8988T (cell line): Measurements from ENCODE around the gene SFTPB.
"Not testable (repeated sequence)": the region's sequence is repeated elsewhere in the genome, so short reads cannot be mapped to it uniquely, and the experiment has no call there.

Experiments
- DNase-seq: peaks from one replicate; pipeline ENCODE4 v3.0.0; 2011

The SFTPB gene

GRCh38 chr2:85668009-85668856, at the start of gene SFTPB:
SFTPB (minus strand) TSS chr2:85668199; CDS start chr2:85668183, 16 bp downstream.
- no peak for DNase-seq

- DNase-seq: no peak
Observed at GRCh38 chr2:85717308-85718008, 49.5 kb upstream of the SFTPB start.

- no peak for DNase-seq
Observed at GRCh38 chr2:85716346-85716914, 48.4 kb upstream of the SFTPB start.

- DNase-seq: no peak
Observed at GRCh38 chr2:85714841-85715240, 46.8 kb upstream of the SFTPB start.

GRCh38 chr2:85714421-85714820, 46.4 kb upstream of the SFTPB start:
- not testable (repeated sequence) for DNase-seq

GRCh38 chr2:85713836-85714235, 45.8 kb upstream of the SFTPB start:
- no peak for DNase-seq

- DNase-seq: no peak
Observed at GRCh38 chr2:85712849-85713612, 45.0 kb upstream of the SFTPB start.

GRCh38 chr2:85712336-85712735, 44.3 kb upstream of the SFTPB start:
- DNase-seq: no peak

- DNase-seq: no peak
Observed at GRCh38 chr2:85711578-85712060, 43.6 kb upstream of the SFTPB start.

- no peak for DNase-seq
Observed at GRCh38 chr2:85710687-85711577, 42.9 kb upstream of the SFTPB start.

GRCh38 chr2:85709401-85709811, 41.4 kb upstream of the SFTPB start:
- no peak for DNase-seq

GRCh38 chr2:85708641-85709040, 40.6 kb upstream of the SFTPB start:
- DNase-seq: no peak

GRCh38 chr2:85707304-85707703, 39.3 kb upstream of the SFTPB start:
- peak; percentile 50 for DNase-seq

GRCh38 chr2:85706599-85707296, 38.7 kb upstream of the SFTPB start:
- no peak for DNase-seq

- no peak for DNase-seq
Observed at GRCh38 chr2:85706063-85706462, 38.1 kb upstream of the SFTPB start.

GRCh38 chr2:85705680-85706039, 37.7 kb upstream of the SFTPB start:
- DNase-seq: no peak

GRCh38 chr2:85704800-85705679, 37.0 kb upstream of the SFTPB start:
- DNase-seq: no peak

GRCh38 chr2:85704038-85704437, 36.0 kb upstream of the SFTPB start:
- no peak for DNase-seq

- no peak for DNase-seq
Observed at GRCh38 chr2:85703329-85703728, 35.3 kb upstream of the SFTPB start.

GRCh38 chr2:85702800-85703199, 34.8 kb upstream of the SFTPB start:
- DNase-seq: no peak
